MCF 10A (cell line): ENCODE measurements around the gene TOGARAM2. TPM values are rescaled to one million over a fixed set of nuclear protein-coding genes. Genes with fewer than 3 reads are reported as not detected.

Experiments used
- BruUV-seq: library from RNA; stranded (reverse); fragments of 400-500 nt; replicated peaks from 2 replicates; lab custom pipeline; 2021; lab: Mats Ljungman, UMichigan
- CTCF ChIA-PET: fragments of 300-600 bp; sonication (Branson Sonifier 250); formaldehyde crosslinking; extraction: SDS; loops from one replicate; lab custom pipeline; 2021; ENCODE audit warnings: antibody characterized with exemption, inconsistent platforms; lab: Yijun Ruan, JAX
- POLR2A ChIA-PET: fragments of 300-600, 350-650 bp; sonication (Branson Sonifier 250); formaldehyde crosslinking; extraction: SDS; loops from one replicate; lab custom pipeline; 2020; ENCODE audit warnings: antibody characterized with exemption, inconsistent platforms; lab: Yijun Ruan, JAX
- DNase-seq: peaks from one replicate; pipeline ENCODE4 v3.0.0-alpha.2; 2018; ENCODE audit not compliant: unreplicated experiment
- H3K27ac Mint-ChIP-seq: one replicate; pipeline ENCODE4 v1.8.0; 2022; ENCODE audit warnings: mild to moderate bottlenecking, low read depth, mixed read lengths; ENCODE audit not compliant: unreplicated experiment
- H3K27me3 Mint-ChIP-seq: one replicate; pipeline ENCODE4 v1.8.0; 2022; ENCODE audit warnings: mixed read lengths; ENCODE audit not compliant: insufficient read depth, unreplicated experiment
- H3K36me3 Mint-ChIP-seq: one replicate; pipeline ENCODE4 v1.8.0; 2022; ENCODE audit warnings: mild to moderate bottlenecking, moderate library complexity, mixed read lengths; ENCODE audit not compliant: insufficient read depth, unreplicated experiment
- H3K4me1 Mint-ChIP-seq: one replicate; pipeline ENCODE4 v1.8.0; 2022; ENCODE audit warnings: mixed read lengths; ENCODE audit not compliant: insufficient read depth, unreplicated experiment
- H3K4me3 Mint-ChIP-seq: one replicate; pipeline ENCODE4 v1.8.0; 2022; ENCODE audit warnings: mild to moderate bottlenecking, moderate library complexity, mixed read lengths; ENCODE audit not compliant: unreplicated experiment
- H3K9me3 Mint-ChIP-seq: one replicate; pipeline ENCODE4 v1.8.0; 2022; ENCODE audit warnings: mixed read lengths; ENCODE audit not compliant: unreplicated experiment
- CTCF ChIP-seq: fragments of 200-600 bp; IDR thresholded peaks from one replicate; pipeline ENCODE4 v1.8.0; 2022; ENCODE audit warnings: antibody characterized with exemption, mild to moderate bottlenecking; ENCODE audit not compliant: unreplicated experiment
- intact Hi-C: fragments of 100-400 bp; cut with micrococcal nuclease; formaldehyde crosslinking; loops from 2 replicates; pipeline ENCODE4 v1.14.1; 2022
- total RNA-seq: library from RNA; stranded (reverse); gene quantifications from 2 replicates; pipeline ENCODE4 v1.2.3, GENCODE V29; 2022

Gene TOGARAM2
- total RNA-seq, 1 experiment from 2014 or later = 0.16 TPM

- peaks cover 5% of the 10 kb centered on the region for H3K36me3 Mint-ChIP-seq
- H3K27me3 Mint-ChIP-seq = no peaks in the 10 kb centered on the region
- H3K9me3 Mint-ChIP-seq = no peaks in the 10 kb centered on the region
- peak; percentile 52 for TF ChIP-seq CTCF
- BruUV-seq = no TSS peak
- H3K27ac Mint-ChIP-seq = no peak overlapping the region
- no peak overlapping the region for H3K4me3 Mint-ChIP-seq
- POLR2A ChIA-PET = interaction anchor here (1.3 to 2.2 kb wide), 2 partner anchors 10 to 13 kb away, joined by 3 to 9 read pairs; no protein-coding TSS in a partner anchor
- peaks cover 18% of the 10 kb centered on the region for H3K4me1 Mint-ChIP-seq
- intact Hi-C loops = loop anchor here (1.0 to 2.0 kb wide), 2 partner anchors 77 to 143 kb away; no protein-coding TSS in a partner anchor
- peak; percentile 44 for DNase-seq
- CTCF ChIA-PET = interaction anchor here (0.5 to 2.5 kb wide), 34 partner anchors 10 to 987 kb away, joined by 3 to 16 read pairs (median 4); no protein-coding TSS in a partner anchor
Measured at GRCh38 chr2:29053670-29054400, 72.7 kb downstream of the TOGARAM2 start.

GRCh38 chr2:29054430-29054829, 73.3 kb downstream of the TOGARAM2 start:
- intact Hi-C loops = loop anchor here (1.0 to 2.0 kb wide), 2 partner anchors 76 to 143 kb away; no protein-coding TSS in a partner anchor
- H3K27me3 Mint-ChIP-seq = no peaks in the 10 kb centered on the region
- H3K36me3 Mint-ChIP-seq = peaks cover 6% of the 10 kb centered on the region
- CTCF ChIA-PET = interaction anchor here (0.6 to 2.5 kb wide), 25 partner anchors 9 to 672 kb away, joined by 3 to 16 read pairs (median 4); no protein-coding TSS in a partner anchor
- no peak for DNase-seq
- no peaks in the 10 kb centered on the region for H3K9me3 Mint-ChIP-seq
- no peak overlapping the region for H3K27ac Mint-ChIP-seq
- no peak for TF ChIP-seq CTCF
- POLR2A ChIA-PET = interaction anchor here (1.3 to 2.2 kb wide), 2 partner anchors 9 to 12 kb away, joined by 3 to 9 read pairs; no protein-coding TSS in a partner anchor
- no TSS peak for BruUV-seq
- H3K4me3 Mint-ChIP-seq = no peak overlapping the region
- H3K4me1 Mint-ChIP-seq = peaks cover 18% of the 10 kb centered on the region

- ChIA-PET POLR2A (no interaction called here), CTCF (interaction anchor here (0.6 to 2.5 kb wide), 10 partner anchors 8 to 342 kb away, joined by 3 to 8 read pairs (median 4); no protein-coding TSS in a partner anchor)
- Mint-ChIP-seq H3K27ac (no peak overlapping the region), H3K4me1 (peaks cover 18% of the 10 kb centered on the region), H3K27me3 (no peaks in the 10 kb centered on the region), H3K4me3 (no peak overlapping the region), H3K36me3 (peaks cover 6% of the 10 kb centered on the region), H3K9me3 (no peaks in the 10 kb centered on the region)
- TF ChIP-seq CTCF = no peak
- intact Hi-C loops = loop anchor here (2.0 kb wide), 1 partner anchor 75 kb away; no protein-coding TSS in a partner anchor
- BruUV-seq = no TSS peak
- no peak for DNase-seq
Measured at GRCh38 chr2:29055601-29056000, 74.5 kb downstream of the TOGARAM2 start.

GRCh38 chr2:29056452-29056851, 75.4 kb downstream of the TOGARAM2 start:
- Mint-ChIP-seq H3K4me1 (peaks cover 18% of the 10 kb centered on the region), H3K27ac (no peak overlapping the region), H3K9me3 (no peaks in the 10 kb centered on the region), H3K27me3 (no peaks in the 10 kb centered on the region), H3K4me3 (no peak overlapping the region), H3K36me3 (peaks cover 6% of the 10 kb centered on the region)
- no TSS peak for BruUV-seq
- no peak for DNase-seq
- TF ChIP-seq CTCF = no peak
- intact Hi-C loops = no loop called here
- ChIA-PET POLR2A (interaction anchor here (0.5 to 0.8 kb wide), 2 partner anchors 98 to 121 kb away, joined by 3 to 4 read pairs; no protein-coding TSS in a partner anchor), CTCF (interaction anchor here (0.6 to 1.5 kb wide), 6 partner anchors 10 to 180 kb away, joined by 3 to 5 read pairs (median 4); no protein-coding TSS in a partner anchor)
